GM21515 (cell line): ENCODE measurements around the gene UBE4B.
"Not testable (repeated sequence)": the region's sequence is repeated elsewhere in the genome, so short reads cannot be mapped to it uniquely, and the experiment has no call there.

ENCODE experiments used
- ATAC-seq: cut with Tn5 transposase; IDR thresholded peaks from one replicate; pipeline ENCODE4 v1.9.1; 2021; ENCODE audit not compliant: unreplicated experiment

The UBE4B gene

GRCh38 chr1:10070206-10070605, 37.4 kb downstream of the UBE4B start:
- no peak for ATAC-seq

DNA sequence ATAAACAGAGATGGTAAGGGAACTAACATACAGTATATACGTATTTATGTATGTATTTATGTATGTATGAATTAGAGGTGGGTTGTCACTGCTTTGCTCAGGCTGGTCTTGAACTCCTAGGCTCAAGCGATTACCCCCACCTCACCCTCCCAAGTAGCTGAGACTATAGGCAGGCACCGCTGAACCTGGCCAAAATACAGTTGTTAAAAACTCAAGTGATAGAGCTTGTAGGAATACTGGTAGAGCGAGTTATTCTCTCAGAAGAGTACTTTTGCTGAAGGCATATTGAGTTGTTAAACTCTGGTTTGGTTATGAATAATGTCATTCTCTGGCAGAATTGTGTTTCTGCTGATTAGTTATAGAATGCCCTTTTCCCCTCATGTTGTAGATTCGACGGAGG, 38.9 kb downstream of the UBE4B start:
- no peak for ATAC-seq

GRCh38 chr1:10073371-10073770, 40.6 kb downstream of the UBE4B start:
- not testable (repeated sequence) for ATAC-seq

GRCh38 chr1:10074059-10074851, 41.5 kb downstream of the UBE4B start:
- ATAC-seq, result no peak

- no peak for ATAC-seq
Measured at GRCh38 chr1:10074852-10075730, 42.3 kb downstream of the UBE4B start.

GRCh38 chr1:10075732-10076131, 43.0 kb downstream of the UBE4B start:
- ATAC-seq, result no peak

- ATAC-seq, result no peak
Measured at GRCh38 chr1:10078494-10078893, 45.7 kb downstream of the UBE4B start.

DNA sequence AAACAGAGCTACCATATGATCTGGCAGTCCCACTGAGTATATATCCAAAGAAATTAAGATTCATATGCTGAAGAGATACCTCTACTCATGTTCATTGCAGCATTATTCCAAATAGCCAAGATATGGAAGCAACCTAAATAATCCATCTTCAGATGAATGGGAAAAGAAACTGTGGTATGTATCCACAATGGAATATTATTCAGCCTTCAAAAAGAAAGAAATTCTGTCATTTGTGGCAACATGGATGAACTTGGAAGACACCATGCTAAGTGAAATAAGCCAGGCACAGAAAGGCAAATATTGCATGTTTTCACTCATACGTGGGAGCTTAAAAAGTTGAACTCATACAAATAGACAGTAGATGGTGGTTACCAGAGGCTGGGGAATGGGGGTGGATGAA, 47.8 kb downstream of the UBE4B start:
- ATAC-seq, result no peak

GRCh38 chr1:10082785-10083479, 50.2 kb downstream of the UBE4B start:
- ATAC-seq, result no peak

DNA sequence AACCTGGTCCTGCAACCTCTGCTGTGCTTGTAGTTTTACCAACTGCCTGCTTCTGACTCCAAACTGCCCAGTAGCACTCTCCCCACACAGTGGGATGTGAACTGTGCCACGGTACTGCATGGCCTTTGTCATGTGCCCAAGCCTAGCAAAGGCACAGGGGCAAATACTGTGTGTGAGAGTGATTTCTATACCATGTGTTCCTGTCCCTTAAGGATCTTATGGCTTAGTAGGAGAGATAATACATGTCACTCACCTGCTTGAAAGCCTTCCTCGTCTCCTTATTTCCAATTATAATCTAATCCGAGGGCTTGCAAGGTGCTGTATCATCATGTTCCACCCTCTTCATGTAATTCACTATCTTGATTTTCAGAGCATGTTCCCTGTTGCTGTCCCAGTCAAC, 51.3 kb downstream of the UBE4B start:
- ATAC-seq, result no peak

DNA sequence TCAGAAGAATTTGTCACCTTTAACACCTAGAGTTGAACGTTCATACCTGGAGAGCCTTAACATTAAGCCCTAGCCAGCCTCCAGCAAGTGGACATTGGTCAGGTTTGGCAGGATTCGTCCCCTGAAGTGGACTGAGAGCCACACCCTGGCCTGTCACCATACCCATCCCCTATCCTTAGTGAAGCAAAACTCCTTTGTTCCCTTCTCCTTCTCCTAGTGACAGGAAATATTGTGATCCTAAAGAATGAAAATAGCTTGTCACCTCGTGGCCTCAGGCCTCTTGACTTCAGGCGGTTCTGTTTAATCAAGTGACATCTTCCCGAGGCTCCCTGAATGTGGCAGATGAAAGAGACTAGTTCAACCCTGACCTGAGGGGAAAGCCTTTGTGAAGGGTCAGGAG, 52.3 kb downstream of the UBE4B start:
- ATAC-seq, result no peak

DNA sequence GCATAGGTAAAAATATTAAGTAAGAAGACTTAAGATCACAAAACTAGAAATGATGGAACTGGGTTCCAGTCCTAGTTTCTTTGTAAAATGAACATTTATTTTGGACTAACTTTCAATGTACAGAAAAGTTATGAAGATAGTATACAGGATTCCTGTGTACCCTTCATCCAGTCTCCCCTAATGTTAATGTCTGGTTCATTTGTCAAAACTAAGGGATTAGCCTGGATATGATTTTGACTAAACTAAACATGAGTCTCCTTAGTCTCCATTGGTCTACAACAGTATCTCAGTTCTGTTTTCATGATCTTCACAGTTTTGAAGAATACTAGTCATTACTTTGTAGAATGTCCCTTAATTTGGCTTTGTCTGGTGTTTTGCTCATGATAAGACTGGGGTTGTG, 54.5 kb downstream of the UBE4B start:
- ATAC-seq, result no peak

- no peak for ATAC-seq
Measured at GRCh38 chr1:10101929-10102328, 69.2 kb downstream of the UBE4B start.

DNA sequence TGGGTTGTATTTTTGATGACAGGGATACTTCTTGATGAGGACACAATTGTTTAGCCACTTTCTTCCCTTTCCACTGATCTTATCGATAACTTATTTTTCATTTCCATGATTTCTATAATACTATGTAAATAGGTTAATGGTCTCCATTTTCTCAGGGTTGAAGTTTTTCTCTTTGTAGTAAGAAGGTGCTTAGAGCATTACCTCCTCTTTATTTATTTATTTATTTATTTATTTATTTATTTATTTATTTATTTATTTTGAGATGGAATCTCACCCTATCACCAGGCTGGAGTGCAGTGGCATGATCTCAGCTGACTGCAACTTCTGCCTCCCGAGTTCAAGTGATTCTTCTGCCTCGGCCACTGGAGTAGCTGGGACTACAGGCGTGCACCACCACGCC, 70.4 kb downstream of the UBE4B start:
- ATAC-seq, result no peak

DNA sequence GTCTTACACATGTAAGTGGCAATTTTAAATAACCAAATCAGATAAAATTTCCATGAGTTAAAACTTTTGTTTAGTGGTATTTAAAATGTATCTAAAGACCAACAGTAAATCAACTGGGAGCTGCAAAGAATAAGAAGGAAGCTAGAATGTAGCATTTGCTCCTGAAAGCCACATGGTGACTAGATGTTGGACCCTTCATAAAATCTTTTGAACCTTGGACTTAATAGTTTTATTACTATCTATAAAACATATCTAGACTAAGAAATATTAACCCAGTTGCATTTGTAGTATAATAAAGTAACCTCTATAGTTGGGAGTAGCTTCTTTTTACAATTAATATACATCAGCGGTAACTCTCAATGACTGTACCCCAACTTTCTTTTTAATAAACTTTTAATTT, 72.1 kb downstream of the UBE4B start:
- ATAC-seq, result no peak

DNA sequence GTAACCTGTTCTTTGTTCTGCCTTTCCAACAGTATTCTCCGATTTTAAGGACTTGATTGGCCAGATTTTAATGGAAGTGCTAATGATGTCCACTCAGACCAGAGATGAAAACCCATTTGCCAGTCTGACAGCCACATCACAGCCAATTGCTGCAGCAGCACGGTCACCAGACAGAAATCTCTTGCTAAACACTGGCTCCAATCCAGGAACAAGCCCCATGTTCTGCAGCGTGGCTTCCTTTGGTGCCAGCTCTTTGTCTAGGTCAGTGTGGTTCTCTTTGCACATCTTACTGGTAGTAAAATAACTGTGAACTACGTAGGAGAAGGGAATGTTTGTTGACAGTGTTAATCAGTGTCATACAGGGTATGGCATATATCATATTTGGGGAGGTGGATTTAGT, 72.7 kb downstream of the UBE4B start:
- ATAC-seq, result no peak

DNA sequence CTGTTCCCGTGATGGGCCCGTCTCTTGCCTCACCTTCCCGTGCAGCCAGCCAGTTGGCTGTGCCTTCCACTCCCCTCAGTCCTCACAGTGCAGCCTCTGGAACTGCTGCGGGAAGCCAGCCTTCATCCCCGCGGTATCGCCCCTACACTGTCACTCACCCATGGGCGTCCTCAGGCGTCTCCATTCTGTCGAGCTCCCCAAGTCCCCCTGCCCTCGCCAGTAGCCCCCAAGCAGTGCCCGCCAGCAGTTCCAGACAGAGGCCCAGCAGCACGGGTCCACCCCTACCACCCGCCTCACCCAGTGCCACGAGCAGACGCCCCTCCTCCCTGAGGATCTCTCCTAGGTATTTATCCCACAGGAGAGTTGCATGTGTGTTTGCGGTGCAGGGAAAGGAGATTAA, 73.5 kb downstream of the UBE4B start:
- no peak for ATAC-seq

DNA sequence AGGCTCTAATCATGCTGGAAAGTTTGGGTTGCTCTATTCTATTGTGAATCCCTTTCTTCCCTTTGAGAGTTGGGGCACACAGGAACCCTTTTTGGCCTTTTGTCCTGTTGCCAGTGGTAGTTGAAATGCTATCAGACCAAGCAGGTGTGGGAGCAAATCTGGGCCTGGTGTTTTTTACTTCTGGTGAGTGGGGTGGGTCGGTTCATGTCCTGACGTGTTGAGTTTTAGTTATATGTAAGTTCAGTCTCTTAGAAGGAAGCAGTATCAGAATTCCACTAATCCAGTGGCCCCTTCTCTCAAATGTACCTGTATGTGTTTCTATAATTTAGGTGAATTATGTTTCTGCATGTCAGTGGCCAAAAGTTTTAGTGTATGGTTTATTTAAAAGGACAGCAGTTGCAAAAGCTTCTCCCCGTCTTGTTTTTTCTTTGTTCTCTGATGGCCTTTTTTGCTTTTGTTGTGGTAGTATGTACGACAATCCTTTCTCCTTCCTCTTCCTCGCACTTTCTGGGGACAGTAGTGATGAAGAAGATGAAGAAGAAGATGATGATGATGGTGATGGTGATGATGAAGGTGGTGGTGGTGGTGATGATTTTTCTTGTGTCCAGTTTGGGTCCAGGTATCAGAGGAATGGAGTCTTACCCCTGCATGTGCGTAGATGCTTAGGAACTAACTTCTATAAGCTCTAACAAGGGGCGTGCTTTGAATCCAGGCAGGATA, 74.2 kb downstream of the UBE4B start:
- ATAC-seq, result no peak

GRCh38 chr1:10107476-10107847, 74.7 kb downstream of the UBE4B start:
- not testable (repeated sequence) for ATAC-seq

- no peak for ATAC-seq
Measured at GRCh38 chr1:10108134-10108663, 75.4 kb downstream of the UBE4B start.
